H1 (cell line): Measurements from ENCODE around the gene MED12L.

Experiments
- ATF2 ChIP-seq: IDR thresholded peaks from 2 replicates; pipeline ENCODE4 v1.6.1; 2012; ENCODE audit warnings: low read length, inconsistent platforms
- CREB1 ChIP-seq: IDR thresholded peaks from 2 replicates; pipeline ENCODE4 v1.6.1; 2012; ENCODE audit warnings: inconsistent platforms
- CTCF ChIP-seq, 3 experiments: IDR thresholded peaks; 1 replicate in 2 of 3; 2 replicates in 1 of 3; pipeline versions ENCODE4 v1.5.1 to v1.6.1; 2011; ENCODE audit warnings: low read length in 3 of 3, mild to moderate bottlenecking in 3 of 3, inconsistent platforms in 2 of 3, low read depth in 1 of 3, moderate library complexity in 1 of 3; ENCODE audit not compliant: insufficient read depth in 1 of 3; ENCODE audit errors: control extremely low read depth in 1 of 3
- GABPA ChIP-seq: IDR thresholded peaks from 2 replicates; pipeline ENCODE4 v1.6.1; 2011; ENCODE audit warnings: mild to moderate bottlenecking, low read length, moderate library complexity, borderline replicate concordance; ENCODE audit not compliant: insufficient read depth
- HDAC2 ChIP-seq, 2 experiments: fragments of 300-600 bp in 1 of 2; sonication (generic) in 1 of 2; IDR thresholded peaks; 2 replicates each; pipeline ENCODE4 v1.6.1; 2011 to 2012; ENCODE audit warnings: low read depth in 2 of 2, low read length in 2 of 2, mild to moderate bottlenecking in 2 of 2, moderate library complexity in 2 of 2, borderline replicate concordance in 1 of 2, inconsistent platforms in 1 of 2
- JUN ChIP-seq: IDR thresholded peaks from 2 replicates; pipeline ENCODE4 v1.6.1; 2011; ENCODE audit warnings: low read depth, mild to moderate bottlenecking, improper control_type of control experiment, low read length
- KDM1A ChIP-seq: fragments of 200-600, 300-600 bp; sonication (generic); IDR thresholded peaks from 2 replicates; pipeline ENCODE4 v1.7.1; 2016; ENCODE audit warnings: mild to moderate bottlenecking, low read length, borderline replicate concordance
- POLR2A ChIP-seq, 2 experiments: IDR thresholded peaks; 1 replicate in 1 of 2; 2 replicates in 1 of 2; pipeline ENCODE4 v1.6.1; 2011; ENCODE audit warnings: low read depth in 2 of 2, low read length in 2 of 2, mild to moderate bottlenecking in 2 of 2; ENCODE audit errors: control extremely low read depth in 1 of 2
- TEAD4 ChIP-seq: IDR thresholded peaks from 2 replicates; pipeline ENCODE4 v1.6.1; 2012; ENCODE audit warnings: low read depth, low read length, inconsistent platforms, mixed read lengths

GRCh38 chr3:151224268-151224866, 138.9 kb downstream of the MED12L start:
- TF ChIP-seq ATF2 (no peak), KDM1A (no peak), CTCF (IDR thresholded peaks at IDR 0.05; ENCODE audit: control extremely low read depth in 1 of 3, insufficient read depth in 1 of 3, low read depth in 1 of 3, low read length in 3 of 3) (no peak), CREB1 (no peak), TEAD4 (no peak), POLR2A (IDR thresholded peaks at IDR 0.05; ENCODE audit: control extremely low read depth in 1 of 2, low read depth in 2 of 2, low read length in 2 of 2) (no peak), JUN (no peak), HDAC2 (IDR thresholded peaks at IDR 0.05; ENCODE audit: borderline replicate concordance in 1 of 2, low read depth in 2 of 2, low read length in 2 of 2) (no peak), GABPA (no peak)
